NT2/D1 (cell line): ENCODE data around the gene TOP2B.

ENCODE experiments used
- SUZ12 ChIP-seq: IDR thresholded peaks from 2 replicates; pipeline ENCODE4 v1.6.1; 2011; ENCODE audit not compliant: insufficient read length, insufficient read depth; ENCODE audit errors: extremely low read depth
- YY1 ChIP-seq: IDR thresholded peaks from 2 replicates; pipeline ENCODE4 v1.6.1; 2011; ENCODE audit not compliant: insufficient read length, insufficient read depth
- ZNF274 ChIP-seq: IDR thresholded peaks from 2 replicates; pipeline ENCODE4 v1.6.1; 2011; ENCODE audit warnings: mild to moderate bottlenecking, low read depth, low read length

- no peak for TF ChIP-seq YY1
- TF ChIP-seq SUZ12: no peak
- no peak for TF ChIP-seq ZNF274
These were observed 91.8 kb downstream of the TOP2B start for GRCh38 chr3:25572919-25573385.
